Spleen (tissue), 11 donors: Measurements from ENCODE around the gene FXYD5. TPM values are rescaled to one million over a fixed set of nuclear protein-coding genes. Genes with fewer than 3 reads are reported as not detected.

Source experiments
- DNase-seq: peaks from one replicate; pipeline ENCODE4 v3.0.0-alpha.2; 2020
- H3K27ac ChIP-seq, 8 donors: fragments of 200-600 bp; sonication (generic) in 7 of 8; 1 replicate in 4 of 8; 2 replicates in 4 of 8; pipeline versions ENCODE4 v1.5.0 to v1.8.0; 2016 to 2021; ENCODE audit warnings: inconsistent platforms in 4 of 8, mild to moderate bottlenecking in 4 of 8, moderate library complexity in 1 of 8
- H3K27me3 ChIP-seq, 7 donors: fragments of 200-600 bp; sonication (generic) in 6 of 7; replicated peaks in 1 of 7; 1 replicate in 4 of 7; 2 replicates in 3 of 7; pipeline versions ENCODE4 v1.5.0 to v1.8.0; 2016 to 2021; ENCODE audit warnings: inconsistent platforms in 3 of 7, mild to moderate bottlenecking in 1 of 7
- H3K36me3 ChIP-seq, 6 donors: fragments of 200-600 bp; sonication (generic) in 5 of 6; 1 replicate in 4 of 6; 2 replicates in 2 of 6; pipeline versions ENCODE4 v1.5.0 to v1.8.0; 2016 to 2021; ENCODE audit warnings: inconsistent platforms in 2 of 6
- H3K4me1 ChIP-seq, 6 donors: fragments of 200-600 bp; sonication (generic) in 5 of 6; 1 replicate in 3 of 6; 2 replicates in 3 of 6; pipeline versions ENCODE4 v1.5.0 to v1.8.0; 2016 to 2021; ENCODE audit warnings: inconsistent platforms in 3 of 6
- H3K4me3 ChIP-seq, 8 donors: fragments of 200-600 bp; sonication (generic) in 7 of 8; 1 replicate in 4 of 8; 2 replicates in 4 of 8; pipeline versions ENCODE4 v1.5.0 to v1.8.0; 2016 to 2021; ENCODE audit warnings: inconsistent platforms in 4 of 8, mild to moderate bottlenecking in 4 of 8, moderate library complexity in 2 of 8
- H3K9me3 ChIP-seq, 8 donors: fragments of 200-600 bp; sonication (generic) in 7 of 8; 1 replicate in 4 of 8; 2 replicates in 4 of 8; pipeline versions ENCODE4 v1.5.0 to v1.8.0; 2016 to 2021; ENCODE audit warnings: inconsistent platforms in 4 of 8
- CTCF ChIP-seq, 11 experiments: fragments of 200-600 bp in 7 of 11; fragments of 450-650 bp in 4 of 11; sonication (generic) in 4 of 11; IDR thresholded peaks in 8 of 11; conservative IDR thresholded peaks in 3 of 11; 1 replicate in 7 of 11; 2 replicates in 4 of 11; pipeline versions ENCODE4 v1.4.0 to v1.8.0; 2016 to 2021; ENCODE audit warnings: antibody characterized with exemption in 11 of 11, inconsistent platforms in 4 of 11, mild to moderate bottlenecking in 1 of 11
- POLR2A ChIP-seq, 3 donors: fragments of 450-650 bp; IDR thresholded peaks; one replicate each; pipeline ENCODE4 v1.5.1; 2017; ENCODE audit warnings: antibody characterized with exemption in 3 of 3, mild to moderate bottlenecking in 1 of 3
- POLR2AphosphoS5 ChIP-seq, 3 donors: sonication (generic); formaldehyde crosslinking; IDR thresholded peaks; one replicate each; pipeline ENCODE4 v1.5.1; 2017; ENCODE audit warnings: antibody characterized with exemption in 3 of 3
- WGBS, 5 donors: extraction: QIAGEN DNeasy Blood & Tissue Kit in 3 of 5; methylation state at CpG; one replicate each; pipeline versions ENCODE4 v1.1.5 to v1.1.7; 2013 to 2018; 5-methylcytosine and 5-hydroxymethylcytosine counted together
- intact Hi-C: fragments of 100-400 bp; cut with DNase I; formaldehyde crosslinking; loops from one replicate; pipeline ENCODE4 v1.15.0; 2023; ENCODE audit warnings: low total_unique reads
- polyA plus RNA-seq, 3 donors: library from polyadenylated mRNA; stranded (reverse); fragments of 200-250 nt; gene quantifications; one replicate each; pipeline ENCODE4 v1.2.1, GENCODE V29; 2013
- small RNA-seq, 4 donors: library from RNA; depleted of rRNA; stranded (forward); fragments of <200 nt; gene quantifications; one replicate each; pipeline ENCODE3, GENCODE V24; 2016
- total RNA-seq, 7 donors: library from RNA; depleted of rRNA in 3 of 7; stranded (reverse); fragments of >200 nt in 3 of 7; fragmentation: NEBNext Ultra II Directional in 4 of 7; extraction: Animal tissue kit (Norgen Biotek cat#: 25700) in 4 of 7; gene quantifications; one replicate each; pipeline versions ENCODE4 v1.1.0 to v1.2.1, GENCODE V29; 2016 to 2021
- donor health status: healthy with polysubstance abuse.
- donor health status: DM: no; HTN: no; CAD: no; lungs with moderate emphysema.
- donor health status: DM: no; HTN: no; CAD: no.
- donor health status: Bipolar disorder and iron deficiency.
- donor health status: healthy.
- donor health status: DM: no; HTN: no; CAD: no.
- donor health status: DM: yes; HTN: yes; CAD: no.

The FXYD5 gene
- total and polyA plus RNA-seq, 10 donors: 132 to 235 (median 175) TPM

- no peaks in the 10 kb centered on the region for H3K36me3 ChIP-seq
- H3K9me3 ChIP-seq: peaks cover 0 to 18% (median 7%) of the 10 kb centered on the region in 8 donors
- intact Hi-C loops: no loop called here
- H3K27me3 ChIP-seq: no peaks in the 10 kb centered on the region
- peak overlapping the region in 2 of 8 donors; percentile 88 to 98 for H3K27ac ChIP-seq
- H3K4me1 ChIP-seq: peaks cover 19 to 71% (median 39%) of the 10 kb centered on the region in 6 donors
- TF ChIP-seq POLR2AphosphoS5 (IDR thresholded peaks at IDR 0.05): no peak
- no peak for TF ChIP-seq POLR2A (IDR thresholded peaks at IDR 0.05)
- TF ChIP-seq CTCF (IDR thresholded peaks at IDR 0.05 in 8 of 11, conservative IDR thresholded peaks at IDR 0.05 in 3 of 11): no peak
- H3K4me3 ChIP-seq: no peak overlapping the region
- DNase-seq: no peak
Measured at GRCh38 chr19:35217649-35217990, 63.1 kb downstream of the FXYD5 start.

- 93 to 100% (median 97%) methylated on average over 1 of the region's 1 CpG for WGBS, 5 donors
- intact Hi-C loops: no loop called here
Measured at GRCh38 chr19:35219008-35219407, 64.5 kb downstream of the FXYD5 start.

More at GRCh38 chr19:35219008-35219407, 64.5 kb downstream of the FXYD5 start:
- Histone ChIP-seq H3K27ac (no peak overlapping the region), H3K36me3 (no peaks in the 10 kb centered on the region), H3K9me3 (peaks cover 0 to 18% (median 7%) of the 10 kb centered on the region in 8 donors), H3K4me1 (peaks cover 6 to 57% (median 26%) of the 10 kb centered on the region in 6 donors), H3K27me3 (no peaks in the 10 kb centered on the region), H3K4me3 (no peak overlapping the region)
- DNase-seq: no peak
- TF ChIP-seq POLR2A (IDR thresholded peaks at IDR 0.05) (no peak), CTCF (IDR thresholded peaks at IDR 0.05 in 8 of 11, conservative IDR thresholded peaks at IDR 0.05 in 3 of 11) (no peak), POLR2AphosphoS5 (IDR thresholded peaks at IDR 0.05) (no peak)

Small RNA genes within 50 kb of the gene (small RNA-seq; reads per million reads assigned to genes)
- 0 reads per million in 4 donors for gene AC020907.2

Other genes starting within 250 kb of the FXYD5 start
- 10 to 100 TPM in 1 of 7 donors, 1 to 10 TPM in 6; 2.7 to 23.5 (median 3.4) TPM for gene ZNF30, start 227.8 kb upstream of the FXYD5 start, total RNA-seq
- gene ZNF30, start 227.8 kb upstream of the FXYD5 start, polyA plus RNA-seq: 1 to 10 TPM; 2.0 to 2.8 (median 2.2) TPM
- 10 to 100 TPM; 10.4 to 22.9 (median 16.6) TPM for gene ZNF792, start 190.5 kb upstream of the FXYD5 start, total RNA-seq
- 1 to 10 TPM; 1.5 to 3.0 (median 1.6) TPM for gene ZNF792, start 190.5 kb upstream of the FXYD5 start, polyA plus RNA-seq
- gene GRAMD1A, start 154.4 kb upstream of the FXYD5 start, total RNA-seq: 100 to 1,000 TPM in 5 of 7 donors, 10 to 100 TPM in 2; 80.3 to 177 (median 118) TPM
- gene GRAMD1A, start 154.4 kb upstream of the FXYD5 start, polyA plus RNA-seq: 10 to 100 TPM; 30.0 to 63.2 (median 30.4) TPM
- 10 to 100 TPM; 11.3 to 28.1 (median 16.7) TPM for gene SCN1B, start 124.3 kb upstream of the FXYD5 start, total RNA-seq
- 1 to 10 TPM; 3.7 to 7.4 (median 5.9) TPM for gene SCN1B, start 124.3 kb upstream of the FXYD5 start, polyA plus RNA-seq
- 1 to 10 TPM; 1.0 to 4.3 (median 2.4) TPM for gene HPN, start 113.0 kb upstream of the FXYD5 start, total RNA-seq
- gene HPN, start 113.0 kb upstream of the FXYD5 start, polyA plus RNA-seq: 1 to 10 TPM in 2 of 3 donors, under 1 TPM in 1; 0.86 to 2.4 (median 1.1) TPM
- not detected for gene FXYD3, start 38.9 kb upstream of the FXYD5 start, total RNA-seq
- 1 to 10 TPM in 1 of 3 donors, under 1 TPM in 2; 0.33 to 1.5 (median 0.70) TPM for gene FXYD3, start 38.9 kb upstream of the FXYD5 start, polyA plus RNA-seq
- gene LGI4, start 19.7 kb upstream of the FXYD5 start, total RNA-seq: 1 to 10 TPM in 4 of 7 donors, under 1 TPM in 2, not detected in 1; 0.68 to 2.8 (median 1.1) TPM
- 1 to 10 TPM; 2.4 to 9.7 (median 2.5) TPM for gene LGI4, start 19.7 kb upstream of the FXYD5 start, polyA plus RNA-seq
- 10 to 100 TPM in 3 of 7 donors, 1 to 10 TPM in 2, under 1 TPM in 1, not detected in 1; 0.83 to 18.1 (median 8.0) TPM for gene FXYD1, start 15.9 kb upstream of the FXYD5 start, total RNA-seq
- 10 to 100 TPM in 2 of 3 donors, 1 to 10 TPM in 1; 9.8 to 17.8 (median 16.0) TPM for gene FXYD1, start 15.9 kb upstream of the FXYD5 start, polyA plus RNA-seq
- gene FXYD7, start 11.5 kb upstream of the FXYD5 start, total RNA-seq: 1 to 10 TPM in 6 of 7 donors, not detected in 1; 1.2 to 3.3 (median 2.5) TPM
- 1 to 10 TPM; 1.6 to 4.4 (median 2.3) TPM for gene FXYD7, start 11.5 kb upstream of the FXYD5 start, polyA plus RNA-seq
- gene FAM187B, start 74.0 kb downstream of the FXYD5 start, total RNA-seq: under 1 TPM in 1 of 7 donors, not detected in 6; 0.51 TPM
- under 1 TPM in 2 of 3 donors, not detected in 1; 0.48 to 0.61 TPM for gene FAM187B, start 74.0 kb downstream of the FXYD5 start, polyA plus RNA-seq
- gene LSR, start 94.3 kb downstream of the FXYD5 start, total RNA-seq: 10 to 100 TPM; 18.1 to 30.2 (median 21.6) TPM
- gene LSR, start 94.3 kb downstream of the FXYD5 start, polyA plus RNA-seq: 10 to 100 TPM; 10.9 to 17.4 (median 11.2) TPM
- gene USF2, start 114.2 kb downstream of the FXYD5 start, total RNA-seq: 100 to 1,000 TPM; 133 to 206 (median 157) TPM
- gene USF2, start 114.2 kb downstream of the FXYD5 start, polyA plus RNA-seq: 100 to 1,000 TPM; 132 to 205 (median 145) TPM
- under 1 TPM in 2 of 7 donors, not detected in 5; 0.60 to 0.67 TPM for gene HAMP, start 127.8 kb downstream of the FXYD5 start, total RNA-seq
- 1 to 10 TPM in 2 of 3 donors, under 1 TPM in 1; 0.48 to 5.0 (median 2.0) TPM for gene HAMP, start 127.8 kb downstream of the FXYD5 start, polyA plus RNA-seq
- 10 to 100 TPM in 3 of 7 donors, under 1 TPM in 2, not detected in 2; 0.26 to 55.2 (median 35.1) TPM for gene MAG, start 137.4 kb downstream of the FXYD5 start, total RNA-seq
- under 1 TPM; 0.07 to 0.42 (median 0.16) TPM for gene MAG, start 137.4 kb downstream of the FXYD5 start, polyA plus RNA-seq
- 100 to 1,000 TPM; 251 to 446 (median 339) TPM for gene CD22, start 174.5 kb downstream of the FXYD5 start, total RNA-seq
- gene CD22, start 174.5 kb downstream of the FXYD5 start, polyA plus RNA-seq: 100 to 1,000 TPM; 292 to 445 (median 394) TPM
- under 1 TPM in 4 of 7 donors, not detected in 3; 0.16 to 0.32 (median 0.28) TPM for gene FFAR1, start 193.2 kb downstream of the FXYD5 start, total RNA-seq
- gene FFAR1, start 193.2 kb downstream of the FXYD5 start, polyA plus RNA-seq: under 1 TPM; 0.18 to 0.52 (median 0.26) TPM
- 1 to 10 TPM in 4 of 7 donors, under 1 TPM in 2, not detected in 1; 0.55 to 3.2 (median 2.0) TPM for gene FFAR3, start 203.7 kb downstream of the FXYD5 start, total RNA-seq
- under 1 TPM; 0.30 to 0.45 (median 0.33) TPM for gene FFAR3, start 203.7 kb downstream of the FXYD5 start, polyA plus RNA-seq
- under 1 TPM in 3 of 7 donors, not detected in 4; 0.60 to 0.67 (median 0.66) TPM for gene GPR42, start 216.3 kb downstream of the FXYD5 start, total RNA-seq
- gene GPR42, start 216.3 kb downstream of the FXYD5 start, polyA plus RNA-seq: under 1 TPM in 1 of 3 donors, not detected in 2; 0.09 TPM